Measurements from ENCODE around the gene ELP2.

Gene ELP2

GRCh38 chr18:36127836-36128529 lies 1.7 kb upstream of the ELP2 start:
- no peak for DNase-seq

GRCh38 chr18:36128530-36128870 lies 1.2 kb upstream of the ELP2 start:
- no peak for DNase-seq

DNA sequence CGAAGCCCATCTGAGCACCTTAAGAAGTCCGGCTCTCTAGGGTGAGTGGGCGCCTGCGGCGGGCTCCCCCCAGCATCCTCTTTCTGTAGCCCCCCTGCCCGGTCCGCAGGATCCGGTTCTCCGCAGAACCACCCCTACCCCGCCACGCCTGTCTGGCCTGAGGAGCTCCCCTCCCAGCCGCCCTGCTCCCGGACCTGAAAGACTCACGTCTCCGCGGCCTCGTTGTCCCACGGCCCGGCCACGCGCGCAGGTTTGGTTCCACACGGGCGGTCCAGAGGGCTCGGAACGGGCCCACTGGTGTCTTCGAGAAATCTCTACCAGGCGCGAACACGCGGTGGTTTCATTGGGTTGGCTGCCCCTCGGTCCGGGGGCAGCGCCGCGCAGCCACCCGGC lies 796 bp upstream of the ELP2 start:
- DNase-seq: no peak

- DNase-seq: no peak
Observed at GRCh38 chr18:36130039-36130831, 536 bp downstream of the ELP2 start.

- DNase-seq: no peak
Observed at GRCh38 chr18:36130883-36131653, 1.4 kb downstream of the ELP2 start.

GRCh38 chr18:36131692-36132483 lies 2.2 kb downstream of the ELP2 start:
- DNase-seq: no peak

DNA sequence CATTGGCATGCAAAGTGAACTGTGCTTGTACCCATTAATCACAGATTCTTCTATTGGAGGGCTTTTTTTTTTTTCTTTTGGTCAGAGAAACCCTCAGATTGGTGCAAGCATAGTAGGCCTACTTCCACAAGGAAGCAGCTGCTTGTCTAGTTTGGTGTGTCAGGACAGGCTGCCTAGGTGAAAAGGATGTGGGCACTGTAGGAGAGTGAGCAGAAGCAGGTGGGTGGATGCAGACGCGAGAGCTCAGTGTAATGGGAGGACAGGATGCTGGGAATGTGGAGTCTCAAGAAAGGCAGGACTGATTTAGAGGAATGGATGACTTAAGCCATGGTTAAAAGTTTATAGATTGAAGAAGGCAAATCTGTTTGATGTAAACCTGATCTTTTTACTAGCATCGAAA lies 3.1 kb downstream of the ELP2 start:
- DNase-seq: no peak

- DNase-seq: no peak
Observed at GRCh38 chr18:36135264-36135663, 5.6 kb downstream of the ELP2 start.

DNA sequence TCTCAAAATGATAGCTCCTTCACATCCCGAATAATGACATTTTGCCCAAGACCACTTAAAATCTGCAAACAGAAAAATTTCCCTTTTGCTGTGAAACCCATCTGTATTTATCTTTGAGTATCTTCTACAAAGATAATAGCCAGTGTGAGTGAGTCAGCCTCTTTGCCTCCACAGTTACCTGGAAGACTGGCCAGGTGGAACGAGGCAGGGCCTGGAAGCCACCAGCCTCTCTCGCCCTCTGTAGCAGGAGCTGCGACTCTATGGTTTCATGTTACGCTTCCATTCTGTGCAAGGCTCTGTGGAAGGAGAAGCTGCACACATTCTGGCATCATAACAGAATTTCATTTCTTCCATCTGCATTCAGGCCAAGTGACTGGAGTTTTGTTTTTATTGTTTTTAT lies 9.5 kb downstream of the ELP2 start:
- no peak for DNase-seq

GRCh38 chr18:36141576-36141975 lies 11.9 kb downstream of the ELP2 start:
- no peak for DNase-seq

DNA sequence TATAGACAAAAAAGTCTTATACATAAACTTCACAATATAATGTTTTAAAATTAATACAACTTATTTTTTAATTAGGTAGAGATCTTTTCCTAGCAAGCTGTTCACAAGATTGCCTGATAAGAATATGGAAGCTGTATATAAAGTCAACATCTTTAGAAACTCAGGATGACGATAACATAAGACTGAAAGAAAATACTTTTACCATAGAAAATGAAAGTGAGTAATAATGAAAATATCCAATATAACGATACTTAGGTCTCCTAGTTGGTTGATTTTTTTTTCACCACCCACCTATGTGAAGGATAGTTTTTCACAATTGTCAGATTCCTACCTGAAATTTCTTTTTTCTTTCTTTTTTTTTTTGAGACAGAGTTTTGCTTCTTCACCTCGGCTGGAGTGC lies 13.1 kb downstream of the ELP2 start:
- DNase-seq: no peak

- DNase-seq: no peak
Observed at GRCh38 chr18:36143391-36143790, 13.7 kb downstream of the ELP2 start.

- DNase-seq: no peak
Observed at GRCh38 chr18:36149514-36150289, 20.0 kb downstream of the ELP2 start.

DNA sequence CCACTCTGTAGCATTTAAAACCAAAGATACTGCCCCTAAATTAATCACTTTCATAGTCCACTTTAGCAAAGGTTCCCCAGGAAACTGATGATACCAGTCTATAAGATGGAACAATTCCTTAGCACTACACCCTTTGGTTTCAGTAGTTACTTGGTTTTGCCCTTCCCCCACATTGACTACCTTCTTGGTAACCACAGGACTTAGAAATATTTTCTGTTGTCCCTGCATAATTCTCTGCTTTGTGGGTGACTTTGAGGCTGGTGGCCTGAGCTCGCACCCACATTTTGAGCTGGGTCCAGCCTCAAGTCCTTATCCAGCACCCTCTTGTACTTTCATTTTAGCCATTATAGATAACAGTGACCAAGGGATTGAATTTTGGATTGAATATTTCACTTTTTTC lies 23.1 kb downstream of the ELP2 start:
- no peak for DNase-seq

GRCh38 chr18:36153203-36153602 lies 23.5 kb downstream of the ELP2 start:
- no peak for DNase-seq

DNA sequence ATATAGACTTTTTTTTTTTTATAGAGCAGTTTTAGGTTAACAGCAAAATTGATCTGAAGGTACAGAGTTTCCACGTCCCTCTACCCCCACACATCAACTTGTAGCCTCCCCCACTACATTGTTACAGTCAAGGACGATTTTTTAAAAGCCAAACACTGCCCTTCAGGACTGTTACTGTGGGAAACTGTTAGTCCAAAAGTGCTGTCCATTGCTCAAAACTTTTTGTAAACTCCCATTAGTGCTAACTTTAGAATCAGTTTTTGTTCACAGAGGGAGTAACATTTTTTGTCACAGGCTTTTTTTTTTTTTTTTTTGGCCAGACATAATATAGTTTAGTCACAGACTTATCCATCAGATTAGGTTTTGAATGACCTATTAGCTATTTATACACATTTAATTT lies 24.1 kb downstream of the ELP2 start:
- no peak for DNase-seq

DNA sequence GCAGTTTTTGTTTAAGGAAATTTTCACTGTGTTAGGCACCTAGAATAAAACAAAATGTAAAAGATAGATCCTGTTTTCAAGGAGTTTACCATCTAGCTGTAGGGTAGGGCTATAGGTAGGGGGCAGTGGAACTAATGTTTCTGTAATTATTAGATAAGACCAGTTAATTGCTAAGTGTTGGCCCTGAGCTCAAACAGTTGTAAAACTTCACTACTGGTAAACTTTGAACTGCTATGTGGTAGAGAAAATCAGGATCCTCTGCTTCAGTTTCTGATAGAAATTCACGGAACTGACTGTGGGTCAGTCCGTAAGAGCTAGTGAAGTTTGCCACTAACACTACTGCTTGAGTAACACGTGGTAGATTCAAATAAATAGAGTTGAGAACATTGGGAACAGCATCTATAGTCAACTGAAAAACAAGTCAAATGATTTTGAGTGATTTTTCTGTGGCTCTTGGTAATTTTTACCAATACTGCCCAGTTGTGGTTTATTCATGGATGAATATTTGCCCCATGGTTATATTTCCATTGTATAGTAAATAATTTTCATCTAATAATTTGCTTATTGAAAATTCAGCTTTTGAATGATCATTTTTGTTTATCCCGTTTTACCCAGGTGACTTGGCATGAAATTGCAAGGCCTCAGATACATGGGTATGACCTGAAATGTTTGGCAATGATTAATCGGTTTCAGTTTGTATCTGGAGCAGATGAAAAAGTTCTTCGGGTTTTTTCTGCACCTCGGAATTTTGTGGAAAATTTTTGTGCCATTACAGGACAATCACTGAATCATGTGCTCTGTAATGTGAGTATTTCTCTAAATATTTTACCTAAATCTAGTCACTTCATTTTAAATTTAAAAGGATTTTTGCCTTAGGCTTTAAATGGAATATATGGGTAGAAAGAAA lies 26.4 kb downstream of the ELP2 start:
- DNase-seq: no peak

DNA sequence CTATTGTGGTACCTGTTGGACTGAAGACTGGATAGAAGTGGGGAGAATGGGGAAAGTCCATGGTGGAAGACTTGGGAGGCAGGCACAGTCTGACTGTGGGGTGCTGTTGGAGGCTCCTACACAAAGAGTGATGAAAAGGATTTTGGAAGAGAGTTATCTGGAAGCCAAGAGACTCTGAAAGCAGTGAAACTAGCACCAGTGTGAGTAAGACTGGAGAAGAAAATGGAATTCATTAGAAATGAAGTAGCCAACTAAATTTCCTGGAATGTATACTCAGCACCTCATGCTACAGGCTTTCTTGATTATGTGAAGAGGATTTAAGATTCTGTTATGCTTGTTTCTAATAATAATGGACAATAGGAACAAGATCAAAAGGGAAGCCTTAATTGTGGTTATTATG lies 27.7 kb downstream of the ELP2 start:
- no peak for DNase-seq

DNA sequence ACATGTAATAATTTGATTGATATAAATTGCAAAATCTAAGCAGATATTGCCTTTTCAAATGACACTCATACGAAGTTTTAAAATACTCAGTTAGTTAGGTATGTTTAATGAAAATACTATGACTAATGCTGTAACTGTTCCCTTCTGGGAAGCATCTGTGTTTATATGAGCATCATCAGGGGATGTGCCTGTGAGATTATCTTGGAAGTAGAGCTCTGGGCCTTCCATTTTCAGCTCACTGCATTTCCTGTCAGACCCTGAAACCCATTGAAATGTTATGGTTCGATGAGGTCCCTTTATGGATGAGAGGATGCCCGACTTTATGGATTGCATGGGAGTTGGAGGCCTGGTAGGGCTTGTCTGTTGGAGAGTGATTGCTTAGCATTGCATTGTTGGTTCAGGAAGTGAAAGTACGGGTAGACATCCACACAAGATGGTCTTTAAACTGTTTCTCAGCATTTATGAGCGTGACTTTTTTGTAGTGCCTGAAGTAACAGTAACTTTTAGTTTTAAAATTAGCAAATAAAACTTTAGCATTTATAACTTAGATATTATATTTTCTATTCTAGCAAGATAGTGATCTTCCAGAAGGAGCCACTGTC lies 28.7 kb downstream of the ELP2 start:
- no peak for DNase-seq

- DNase-seq: no peak
Observed at GRCh38 chr18:36160959-36161371, 31.3 kb downstream of the ELP2 start.

GRCh38 chr18:36162981-36163380 lies 33.3 kb downstream of the ELP2 start:
- DNase-seq: no peak

Data from activated naive CD4-positive, alpha-beta T cell treated with anti-CD3 and anti-CD28 coated beads, Interleukin-2, amount 50 U/mL, for 16 hours (primary cell).